Stimulated activated CD8-positive, alpha-beta memory T cell treated with anti-CD3 and anti-CD28 coated beads, Interleukin-15, amount 100 ng/mL, for 4 hours (primary cell): ENCODE data around the gene BTG2.
"Not testable (repeated sequence)": the region's sequence is repeated elsewhere in the genome, so short reads cannot be mapped to it uniquely, and the experiment has no call there.

Experiments used
- DNase-seq, 2 donors: peaks; one replicate each; pipeline ENCODE4 v3.0.0-alpha.2; 2020; ENCODE audit warnings: low read depth in 2 of 2

Gene BTG2, protein sequence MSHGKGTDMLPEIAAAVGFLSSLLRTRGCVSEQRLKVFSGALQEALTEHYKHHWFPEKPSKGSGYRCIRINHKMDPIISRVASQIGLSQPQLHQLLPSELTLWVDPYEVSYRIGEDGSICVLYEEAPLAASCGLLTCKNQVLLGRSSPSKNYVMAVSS

GRCh38 chr1:203304919-203305808 lies at the start of gene BTG2:
Gene BTG2, plus strand, starts transcription at chr1:203305519. Its CDS starts 88 bp downstream, at chr1:203305607.
- DNase-seq, result peak; percentile 85 to 88

DNA sequence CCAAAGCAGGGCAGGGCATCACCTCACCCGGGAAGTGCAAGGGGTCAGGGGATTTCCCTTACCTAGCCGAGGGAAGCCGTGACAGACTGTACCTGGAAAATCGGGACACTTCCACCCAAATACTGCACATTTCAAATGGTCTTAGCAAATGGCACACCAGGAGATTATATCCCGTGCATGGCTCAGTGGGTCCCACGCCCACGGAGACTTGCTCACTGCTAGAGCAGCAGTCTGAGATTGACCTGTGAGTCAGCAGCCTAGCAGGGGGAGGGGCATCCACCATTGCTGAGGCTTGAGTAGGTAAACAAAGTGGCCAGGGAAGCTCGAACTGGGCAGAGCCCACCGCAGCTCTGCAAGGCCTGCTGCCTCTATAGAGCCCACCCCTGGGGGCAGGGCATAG lies 48.7 kb upstream of the BTG2 start:
- not testable (repeated sequence) for DNase-seq

- no peak for DNase-seq
Measured at GRCh38 chr1:203263496-203263895, 41.8 kb upstream of the BTG2 start.

DNA sequence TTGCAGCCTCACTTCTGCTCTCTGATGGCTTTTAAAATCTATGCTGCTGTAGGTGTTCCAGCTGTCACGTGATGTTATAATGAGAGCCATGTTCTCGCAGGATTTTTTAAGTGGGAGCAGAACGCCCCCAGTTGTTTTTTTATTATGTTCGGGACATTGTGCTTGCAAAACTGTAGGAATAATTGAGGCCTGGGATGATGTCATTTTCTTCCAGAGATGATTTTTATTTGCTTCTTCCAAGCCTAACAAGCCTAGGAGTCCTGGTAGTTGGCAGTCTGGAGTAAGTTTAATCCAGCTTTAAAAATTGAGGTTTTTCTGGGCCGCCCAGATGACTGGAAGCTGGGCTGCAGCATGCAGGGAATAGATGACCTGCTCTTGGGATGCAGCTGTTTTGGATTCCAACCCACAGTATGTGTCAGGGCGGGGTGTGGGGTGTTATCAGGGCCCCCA lies 41.2 kb upstream of the BTG2 start:
- no peak for DNase-seq

GRCh38 chr1:203265541-203265940 lies 39.8 kb upstream of the BTG2 start:
- DNase-seq, result no peak

DNA sequence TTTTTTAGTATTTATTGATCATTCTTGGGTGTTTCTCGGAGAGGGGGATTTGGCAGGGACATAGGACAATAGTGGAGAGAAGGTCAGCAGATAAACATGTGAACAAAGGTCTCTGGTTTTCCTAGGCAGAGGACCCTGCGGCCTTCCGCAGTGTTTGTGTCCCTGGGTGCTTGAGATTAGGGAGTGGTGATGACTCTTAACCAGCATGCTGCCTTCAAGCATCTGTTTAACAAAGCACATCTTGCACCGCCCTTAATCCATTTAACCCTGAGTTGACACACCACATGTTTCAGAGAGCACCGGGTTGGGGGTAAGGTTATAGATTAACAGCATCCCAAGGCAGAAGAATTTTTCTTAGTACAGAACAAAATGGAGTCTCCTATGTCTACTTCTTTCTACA lies 39.2 kb upstream of the BTG2 start:
- not testable (repeated sequence) for DNase-seq

DNA sequence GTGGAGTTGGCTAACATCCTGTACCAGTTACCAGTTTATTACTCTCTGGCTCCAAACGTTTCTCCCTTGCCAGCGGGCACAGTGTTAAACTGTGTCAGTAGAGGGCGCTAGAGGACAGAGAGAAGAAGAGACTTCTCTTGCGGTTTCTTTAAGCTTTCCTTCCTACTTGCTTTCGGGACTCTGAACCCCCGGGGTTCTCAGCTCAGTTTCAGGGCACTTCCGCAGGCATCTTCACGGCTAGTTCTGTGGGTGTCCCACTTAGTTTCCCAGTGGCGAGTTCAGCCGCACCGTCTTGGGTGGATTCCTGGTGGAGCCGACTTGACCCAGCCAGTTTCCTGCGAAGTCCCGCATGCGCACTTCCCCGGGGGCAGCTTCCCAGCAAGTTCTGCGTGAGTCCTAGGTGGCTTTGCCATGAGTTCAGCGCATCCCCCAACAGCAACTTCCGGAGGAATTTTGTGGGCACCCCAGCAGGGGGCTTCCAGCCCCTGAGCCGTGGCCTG lies 37.9 kb upstream of the BTG2 start:
- DNase-seq, result peak; percentile 36 to 67

- DNase-seq, result no peak
Measured at GRCh38 chr1:203267912-203268311, 37.4 kb upstream of the BTG2 start.

- DNase-seq, result no peak
Measured at GRCh38 chr1:203268901-203269653, 36.2 kb upstream of the BTG2 start.

- no peak for DNase-seq
Measured at GRCh38 chr1:203269654-203270020, 35.7 kb upstream of the BTG2 start.

GRCh38 chr1:203270448-203270847 lies 34.9 kb upstream of the BTG2 start:
- DNase-seq, result no peak

DNA sequence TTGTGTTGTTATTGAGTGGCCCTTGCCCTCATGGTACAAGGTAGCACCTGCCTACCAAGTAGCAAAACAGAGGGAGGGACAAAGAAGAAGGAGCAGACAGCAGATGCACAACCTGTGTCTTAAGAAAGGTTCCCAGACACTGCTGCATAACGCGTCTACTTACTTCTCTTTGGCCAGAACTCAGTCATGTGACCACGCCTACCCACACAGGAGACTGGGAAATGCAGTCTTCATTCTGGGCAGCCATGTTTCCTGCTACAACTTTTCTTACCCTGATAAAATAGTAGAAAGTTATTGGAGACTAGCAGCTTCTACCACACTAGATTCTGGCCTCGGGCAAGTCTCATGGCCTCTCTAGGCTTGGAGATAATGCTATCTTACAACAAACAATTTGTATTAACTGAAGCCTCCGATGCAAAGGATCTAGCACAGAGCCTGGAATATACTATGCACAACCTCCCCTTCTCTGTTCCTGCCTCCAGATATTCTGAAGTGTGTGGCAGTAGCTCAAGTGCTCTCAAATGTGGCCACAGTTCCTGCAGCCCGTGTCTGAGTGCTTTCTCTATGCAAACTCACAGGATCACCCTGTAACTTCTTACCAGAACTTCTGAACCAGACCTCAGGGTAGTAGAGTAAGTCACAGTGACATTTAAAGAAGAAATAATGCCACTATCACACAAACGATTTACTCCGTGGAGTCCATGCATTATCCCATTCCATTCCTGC lies 34.1 kb upstream of the BTG2 start:
- peak in 1 of 2 donors; percentile 45 for DNase-seq

- DNase-seq, result no peak
Measured at GRCh38 chr1:203271962-203272632, 33.2 kb upstream of the BTG2 start.

GRCh38 chr1:203272633-203273205 lies 32.6 kb upstream of the BTG2 start:
- no peak for DNase-seq

GRCh38 chr1:203273206-203273868 lies 32.0 kb upstream of the BTG2 start:
- peak; percentile 75 to 84 for DNase-seq

DNA sequence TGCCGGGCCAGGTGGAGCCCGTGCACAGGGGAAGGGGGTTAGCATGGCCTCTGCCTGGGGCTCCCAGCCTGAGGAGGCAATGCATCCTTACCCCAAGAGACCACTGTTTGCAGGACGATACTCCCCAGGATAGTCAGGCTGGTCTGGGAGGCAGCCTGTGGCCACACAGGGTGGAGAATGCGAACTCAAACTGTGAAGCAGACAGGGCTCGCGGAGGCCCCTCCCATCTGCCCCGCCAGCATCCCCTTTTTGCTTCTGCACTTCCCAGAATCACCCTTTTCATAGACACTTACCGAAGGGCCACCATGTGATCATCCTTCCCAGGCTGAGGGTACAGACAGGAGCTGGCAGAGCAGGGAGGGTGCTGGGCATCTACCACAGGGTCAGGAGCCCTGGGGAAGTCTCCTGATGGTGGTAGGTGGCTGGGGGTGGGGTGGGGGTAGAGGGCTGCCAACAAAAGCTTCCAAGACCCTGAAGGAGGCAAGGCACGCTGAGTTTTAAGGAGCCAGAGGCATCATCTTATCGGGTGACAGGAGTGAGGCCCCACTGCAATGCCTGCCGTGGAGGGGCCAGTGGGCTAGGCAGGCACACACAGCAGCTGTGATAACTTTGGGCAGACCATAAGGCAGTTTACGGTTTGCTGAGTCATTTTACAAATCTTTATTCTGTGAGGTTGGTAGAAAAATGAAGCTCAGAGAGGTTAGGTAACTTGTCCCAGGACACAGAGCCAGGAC lies 31.3 kb upstream of the BTG2 start:
- DNase-seq, result no peak

- DNase-seq, result no peak
Measured at GRCh38 chr1:203274603-203275381, 30.5 kb upstream of the BTG2 start.

GRCh38 chr1:203275656-203276272 lies 29.6 kb upstream of the BTG2 start:
- no peak for DNase-seq
